ENCODE data around the gene SF3A2.

SF3A2 gene

GRCh38 chr19:2236314-2237050 lies at the start of gene SF3A2, which contains the start of gene PLEKHJ1:
Gene SF3A2, plus strand, starts transcription at chr19:2236824. Its CDS starts 6,595 bp downstream, at chr19:2243419.
Gene PLEKHJ1, minus strand, starts transcription at chr19:2236329. Its CDS starts 81 bp downstream, at chr19:2236248.
- peak within 1 kb of the TSS; percentile 84 for H3K4me3 ChIP-seq (ENCODE audit: low read depth, low read length)
- ChIA-PET CTCF (interaction anchor here (0.6 to 4.5 kb wide), 14 partner anchors 9 to 1960 kb away, joined by 3 to 29 read pairs (median 4); no protein-coding TSS in a partner anchor), POLR2A (interaction anchor here (0.6 to 1.6 kb wide), 6 partner anchors 13 to 239 kb away, joined by 3 to 7 read pairs (median 4); partner anchors contain the start of genes AMH, GADD45B and TIMM13)
- H3K4me1 ChIP-seq (ENCODE audit: control insufficient read depth, insufficient read depth, low read length) = peaks cover 4% of the 10 kb centered on the region; the same call in 1 of the 2 replicates
- peak within 1 kb of the TSS; percentile 95 for H3K27ac ChIP-seq (ENCODE audit: extremely low read depth, low read depth, low read length)
- no peaks in the 10 kb centered on the region for H3K9me3 ChIP-seq (ENCODE audit: control insufficient read depth, insufficient read depth, low read depth, low read length)
- H3K36me3 ChIP-seq (ENCODE audit: control insufficient read depth in 2 of 2, insufficient read depth in 1 of 2, low read length in 2 of 2) = peaks cover 4 to 48% of the 10 kb centered on the region in 2 experiments; a peak in 2 of 3 replicates
- TF ChIP-seq ZFHX2 (tag by site-specific recombination; conservative IDR thresholded peaks at IDR 0.05) (peak; percentile 96), ZEB2 (tag by site-specific recombination; IDR thresholded peaks at IDR 0.05) (peak; percentile 98), ZNF211 (tag by site-specific recombination; IDR thresholded peaks at IDR 0.05; ENCODE audit: low read depth) (no peak), ZBTB26 (tag by site-specific recombination; optimal IDR thresholded peaks at IDR 0.05) (peak; percentile 90), RBAK (tag by site-specific recombination; IDR thresholded peaks at IDR 0.05) (no peak), ZNF513 (tag by site-specific recombination; IDR thresholded peaks at IDR 0.05) (no peak), ZNF555 (tag by site-specific recombination; conservative IDR thresholded peaks at IDR 0.05) (no peak), ZNF157 (tag by site-specific recombination; IDR thresholded peaks at IDR 0.05) (no peak), ZNF274 (IDR thresholded peaks at IDR 0.05; ENCODE audit: low read length) (no peak), ZNF274 (tag by site-specific recombination; IDR thresholded peaks at IDR 0.05; ENCODE audit: borderline replicate concordance) (no peak), ZNF280D (tag by site-specific recombination; IDR thresholded peaks at IDR 0.05) (no peak), ZNF341 (tag by site-specific recombination; IDR thresholded peaks at IDR 0.05; ENCODE audit: low read depth) (peak; percentile 53), PBX3 (CRISPR knock-in tag; IDR thresholded peaks at IDR 0.05) (0 out of 2 replicates have a peak, but pooled peaks have one; percentile 66), ZNF488 (tag by site-specific recombination; IDR thresholded peaks at IDR 0.05) (no peak), BCL11A (tag by site-specific recombination; IDR thresholded peaks at IDR 0.05; ENCODE audit: low read depth) (no peak), ZNF155 (tag by site-specific recombination; IDR thresholded peaks at IDR 0.05) (no peak), ZNF510 (tag by site-specific recombination; IDR thresholded peaks at IDR 0.05; ENCODE audit: insufficient replicate concordance) (no peak), ZNF791 (tag by site-specific recombination; IDR thresholded peaks at IDR 0.05) (no peak), ATF2 (tag by site-specific recombination; IDR thresholded peaks at IDR 0.05; ENCODE audit: low read depth) (no peak), ZNF302 (tag by site-specific recombination; IDR thresholded peaks at IDR 0.05; ENCODE audit: low read depth) (no peak), ZNF449 (tag by site-specific recombination; IDR thresholded peaks at IDR 0.05) (no peak; the same call in 1 of the 2 replicates), HOXC10 (CRISPR knock-in tag; IDR thresholded peaks at IDR 0.05) (no peak), ZNF704 (tag by site-specific recombination; IDR thresholded peaks at IDR 0.05) (no peak), FEZF1 (tag by site-specific recombination; IDR thresholded peaks at IDR 0.05) (no peak)
